HepG2 (cell line): ENCODE measurements around the gene HMGCLL1. TPM values are rescaled to one million over a fixed set of nuclear protein-coding genes. Genes with fewer than 3 reads are reported as not detected.

ENCODE experiments used
- ATAC-seq: fragments of 200-7000 bp; cut with Tn5 transposase; 3 replicates; pipeline ENCODE4 v1.9.1; 2020; ENCODE audit warnings: mild to moderate bottlenecking, moderate library complexity
- BruUV-seq: library from RNA; stranded (reverse); fragments of 400-500 nt; replicated peaks from 2 replicates; lab custom pipeline; 2021; lab: Mats Ljungman, UMichigan
- CTCF ChIA-PET: fragments of 300-600 bp; formaldehyde crosslinking; extraction: SDS; loops from one replicate; lab custom pipeline; 2021; ENCODE audit warnings: low total read pairs, inconsistent platforms, low intra/inter-chr PET ratio; lab: Yijun Ruan, JAX
- POLR2A ChIA-PET: fragments of 350-600 bp; sonication (Branson Sonifier 250); formaldehyde crosslinking; loops from one replicate; lab custom pipeline; 2020; ENCODE audit warnings: antibody characterized with exemption, inconsistent platforms; lab: Yijun Ruan, JAX
- DNase-seq: peaks from one replicate; pipeline ENCODE4 v3.0.0-alpha.2; 2015; ENCODE audit warnings: low spot score
- FAIRE-seq: peaks from 3 replicates; lab custom pipeline; 2011; peaks lifted over from hg19 to GRCh38; lab: Jason Lieb, UNC
- H2AFZ ChIP-seq: one replicate; pipeline ENCODE4 v1.6.1; 2011; ENCODE audit warnings: low read length, inconsistent platforms
- H3K27ac ChIP-seq: fragments of 300-600 bp; 3 replicates; pipeline ENCODE4 v1.8.0; 2011; ENCODE audit warnings: mixed run types, mild to moderate bottlenecking, mixed read lengths, low read length, inconsistent platforms; ENCODE audit not compliant: insufficient read depth; ENCODE audit errors: extremely low read length
- H3K27me3 ChIP-seq, 2 experiments: fragments of 200-600 bp in 1 of 2; 2 replicates in 1 of 2; 3 replicates in 1 of 2; pipeline versions ENCODE4 v1.6.0 to v1.8.0; 2011; ENCODE audit warnings: low read length in 2 of 2, mild to moderate bottlenecking in 2 of 2, moderate library complexity in 2 of 2, inconsistent platforms in 1 of 2; ENCODE audit not compliant: insufficient read depth in 2 of 2, control insufficient read depth in 1 of 2
- H3K36me3 ChIP-seq, 2 experiments: fragments of 200-600 bp in 1 of 2; replicated peaks in 1 of 2; 2 replicates in 1 of 2; 3 replicates in 1 of 2; pipeline versions ENCODE4 v1.5.1 to v1.8.0; 2011; ENCODE audit warnings: low read length in 2 of 2, inconsistent platforms in 1 of 2; ENCODE audit not compliant: insufficient read depth in 2 of 2, control insufficient read depth in 1 of 2
- H3K4me1 ChIP-seq: 2 replicates; pipeline ENCODE4 v1.5.1; 2012; ENCODE audit warnings: low read length, inconsistent platforms; ENCODE audit not compliant: insufficient read depth
- H3K4me2 ChIP-seq: 2 replicates; pipeline ENCODE4 v1.6.0; 2011; ENCODE audit warnings: low read depth, low read length, inconsistent platforms
- H3K4me3 ChIP-seq, 3 experiments: fragments of 200-600 bp in 1 of 3; sonication (generic), shearing (Covaris generic) in 1 of 3; replicated peaks in 1 of 3; 2 replicates each; pipeline ENCODE4 v1.5.1; 2011 to 2016; ENCODE audit warnings: low read length in 3 of 3, inconsistent platforms in 2 of 3, low read depth in 2 of 3, mild to moderate bottlenecking in 2 of 3, control low read depth in 1 of 3, mixed read lengths in 1 of 3; ENCODE audit not compliant: insufficient read depth in 1 of 3
- H3K79me2 ChIP-seq: one replicate; pipeline ENCODE4 v1.6.1; 2011; ENCODE audit warnings: low read length, inconsistent platforms; ENCODE audit not compliant: insufficient read depth
- H3K9ac ChIP-seq: 2 replicates; pipeline ENCODE4 v1.6.0; 2011; ENCODE audit warnings: mild to moderate bottlenecking, low read depth, low read length, inconsistent platforms; ENCODE audit not compliant: insufficient read depth
- H3K9me3 ChIP-seq: 2 replicates; pipeline ENCODE4 v1.5.1; 2012; ENCODE audit warnings: mild to moderate bottlenecking, low read length
- H4K20me1 ChIP-seq: 2 replicates; pipeline ENCODE4 v1.6.0; 2011; ENCODE audit warnings: inconsistent platforms, mild to moderate bottlenecking, low read length, moderate library complexity; ENCODE audit not compliant: insufficient read depth
- AKAP8 ChIP-seq: sonication (generic); formaldehyde crosslinking; IDR thresholded peaks from 2 replicates; pipeline ENCODE4 v1.5.1; 2020; ENCODE audit warnings: mild to moderate bottlenecking, missing genetic modification reagents
- ASH2L ChIP-seq: fragments of 300-600, 200-600 bp; sonication (generic); IDR thresholded peaks from 2 replicates; pipeline ENCODE4 v1.7.0; 2017; ENCODE audit warnings: low read depth, mild to moderate bottlenecking, moderate library complexity, mixed read lengths, low read length; ENCODE audit not compliant: insufficient read length
- CC2D1A ChIP-seq: sonication (generic); formaldehyde crosslinking; IDR thresholded peaks from 2 replicates; pipeline ENCODE4 v1.8.1; 2023; ENCODE audit warnings: mild to moderate bottlenecking, missing genetic modification reagents
- DPF2 ChIP-seq: sonication (generic); formaldehyde crosslinking; IDR thresholded peaks from 2 replicates; pipeline ENCODE4 v1.4.0; 2020; ENCODE audit warnings: mild to moderate bottlenecking, low read depth, missing genetic modification reagents, borderline replicate concordance
- MIER2 ChIP-seq: IDR thresholded peaks from 2 replicates; pipeline ENCODE4 v1.6.1; 2016; ENCODE audit warnings: missing biosample characterization, missing genetic modification reagents
- NFE2L2 ChIP-seq: fragments of 150-350 bp; IDR thresholded peaks from 2 replicates; pipeline ENCODE4 v1.6.1; 2014; ENCODE audit warnings: low read length
- PCBP1 ChIP-seq: fragments of 200-400 bp; formaldehyde crosslinking; IDR thresholded peaks from 2 replicates; pipeline ENCODE4 v1.6.1; 2017; ENCODE audit warnings: mild to moderate bottlenecking, low read depth, low read length, borderline replicate concordance
- TEAD2 ChIP-seq: sonication (generic); formaldehyde crosslinking; IDR thresholded peaks from 2 replicates; pipeline ENCODE4 v1.9.0; 2021; ENCODE audit warnings: missing genetic modification reagents
- ZNF253 ChIP-seq: sonication (generic); formaldehyde crosslinking; IDR thresholded peaks from 2 replicates; pipeline ENCODE4 v1.8.0; 2022; ENCODE audit warnings: mild to moderate bottlenecking, missing genetic modification reagents, borderline replicate concordance
- WGBS: methylation state at CpG from one replicate; pipeline ENCODE4 v1.1.6; 2017; ENCODE audit warnings: low lambda C conversion rate; 5-methylcytosine and 5-hydroxymethylcytosine counted together
- in situ Hi-C: cut with HindIII; loops from 2 replicates; pipeline ENCODE4 v1.10.0; 2017; ENCODE audit warnings: low pct_unique_long_range_greater_than_20kb; ENCODE audit not compliant: extremely low pct_ligation_motif_present
- intact Hi-C: fragments of 100-400 bp; cut with micrococcal nuclease; formaldehyde crosslinking; loops from one replicate; pipeline ENCODE4 v1.10.0; 2022; ENCODE audit not compliant: unreplicated experiment
- polyA plus RNA-seq, 8 experiments: library from polyadenylated mRNA; depleted of rRNA in 3 of 8; stranded (reverse) in 7 of 8; unstranded in 1 of 8; fragments of >200 nt; fragmentation: Illumina TruSeq in 4 of 8; extraction: Trizol in 4 of 8; gene quantifications; 2 replicates each; pipeline versions ENCODE4 v1.2.1 to v1.2.3, GENCODE V29; 2011 to 2016; ENCODE audit warnings: low read depth in 4 of 8, missing spikeins in 1 of 8, mixed read lengths in 1 of 8; ENCODE audit not compliant: insufficient read depth in 1 of 8
- total RNA-seq, 5 experiments: library from RNA; depleted of rRNA; stranded (reverse); fragments of >200 nt; fragmentation: Illumina TruSeq; extraction: Trizol; gene quantifications; 2 replicates each; pipeline ENCODE4 v1.2.3, GENCODE V29; 2016; ENCODE audit warnings: low read depth in 1 of 5
- TF ChIP-seq, protein P1 (sequence below): sonication (generic); formaldehyde crosslinking; IDR thresholded peaks from 2 replicates; pipeline ENCODE4 v1.5.0; 2020; ENCODE audit warnings: missing genetic modification reagents
- TF ChIP-seq, protein P2 (sequence below): sonication (generic); formaldehyde crosslinking; IDR thresholded peaks from 2 replicates; pipeline ENCODE4 v1.5.1; 2020; ENCODE audit warnings: missing genetic modification reagents, mild to moderate bottlenecking, borderline replicate concordance

HMGCLL1 gene
- total and polyA plus RNA-seq, 2 of the 13 experiments (the other 11 are each of a cell fraction or from before 2014, with no cell fraction given), result not detected

DNA sequence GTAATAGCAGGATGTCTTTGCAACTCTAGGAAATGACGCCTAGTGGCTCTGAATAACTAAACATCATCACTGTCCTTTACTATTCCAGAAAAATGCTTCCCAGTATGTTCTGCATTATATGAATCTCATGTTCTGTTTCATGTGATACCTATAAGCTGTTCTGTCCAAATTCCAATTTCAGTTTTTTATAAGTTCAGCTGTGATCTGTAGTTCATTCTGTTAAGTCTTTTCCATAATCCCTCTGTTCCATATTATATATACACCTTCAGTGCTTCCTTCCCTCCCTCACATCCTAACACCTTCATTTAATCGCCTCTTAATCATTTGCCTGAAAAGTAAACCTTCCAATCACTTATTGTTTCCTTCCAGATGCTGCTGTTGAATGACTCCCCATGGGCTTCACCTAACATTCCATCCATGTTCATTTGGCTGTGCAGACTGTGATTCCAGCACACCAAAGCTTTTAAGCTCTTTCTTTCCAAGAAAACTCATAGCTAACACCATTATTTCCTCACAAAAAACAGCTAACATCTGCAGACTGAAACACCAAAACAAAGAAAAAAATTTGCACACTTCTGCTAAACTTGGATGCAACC, 18.6 kb downstream of the HMGCLL1 start:
- Histone ChIP-seq H3K36me3 (no peaks in the 10 kb centered on the region), H3K27me3 (0 out of 5 replicates have a peak, but pooled peaks cover 0 to 3% of the 10 kb centered on the region in 2 experiments), H3K4me1 (no peaks in the 10 kb centered on the region), H3K79me2 (no peaks in the 10 kb centered on the region), H2AFZ (no peak overlapping the region), H3K9ac (no peak overlapping the region), H3K4me2 (no peak overlapping the region), H3K4me3 (no peak overlapping the region), H3K27ac (no peak overlapping the region), H3K9me3 (no peaks in the 10 kb centered on the region), H4K20me1 (no peaks in the 10 kb centered on the region; the same call in 1 of the 2 replicates)
- 0% methylated on average over 2 of the region's 2 CpGs for WGBS
- intact Hi-C loops (no loop called here), in situ Hi-C loops (no loop called here)
- POLR2A ChIA-PET, result no interaction called here
- DNase-seq (no peak), ATAC-seq (no peak), FAIRE-seq (no peak)
- CTCF ChIA-PET, result no interaction called here
- BruUV-seq, result no TSS peak
- TF ChIP-seq CC2D1A (CRISPR knock-in tag) (no peak), ASH2L (no peak), NFE2L2 (no peak), DPF2 (CRISPR knock-in tag) (no peak), ZNF253 (CRISPR knock-in tag) (no peak), PCBP1 (no peak), TEAD2 (CRISPR knock-in tag) (no peak), AKAP8 (CRISPR knock-in tag) (no peak), MIER2 (no peak)
- TF ChIP-seq, protein P1, sequence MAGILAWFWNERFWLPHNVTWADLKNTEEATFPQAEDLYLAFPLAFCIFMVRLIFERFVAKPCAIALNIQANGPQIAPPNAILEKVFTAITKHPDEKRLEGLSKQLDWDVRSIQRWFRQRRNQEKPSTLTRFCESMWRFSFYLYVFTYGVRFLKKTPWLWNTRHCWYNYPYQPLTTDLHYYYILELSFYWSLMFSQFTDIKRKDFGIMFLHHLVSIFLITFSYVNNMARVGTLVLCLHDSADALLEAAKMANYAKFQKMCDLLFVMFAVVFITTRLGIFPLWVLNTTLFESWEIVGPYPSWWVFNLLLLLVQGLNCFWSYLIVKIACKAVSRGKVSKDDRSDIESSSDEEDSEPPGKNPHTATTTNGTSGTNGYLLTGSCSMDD, result no peak
- TF ChIP-seq, protein P2, sequence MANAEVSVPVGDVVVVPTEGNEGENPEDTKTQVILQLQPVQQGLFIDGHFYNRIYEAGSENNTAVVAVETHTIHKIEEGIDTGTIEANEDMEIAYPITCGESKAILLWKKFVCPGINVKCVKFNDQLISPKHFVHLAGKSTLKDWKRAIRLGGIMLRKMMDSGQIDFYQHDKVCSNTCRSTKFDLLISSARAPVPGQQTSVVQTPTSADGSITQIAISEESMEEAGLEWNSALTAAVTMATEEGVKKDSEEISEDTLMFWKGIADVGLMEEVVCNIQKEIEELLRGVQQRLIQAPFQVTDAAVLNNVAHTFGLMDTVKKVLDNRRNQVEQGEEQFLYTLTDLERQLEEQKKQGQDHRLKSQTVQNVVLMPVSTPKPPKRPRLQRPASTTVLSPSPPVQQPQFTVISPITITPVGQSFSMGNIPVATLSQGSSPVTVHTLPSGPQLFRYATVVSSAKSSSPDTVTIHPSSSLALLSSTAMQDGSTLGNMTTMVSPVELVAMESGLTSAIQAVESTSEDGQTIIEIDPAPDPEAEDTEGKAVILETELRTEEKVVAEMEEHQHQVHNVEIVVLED (CRISPR knock-in tag), result no peak
